IPS DF 4.7 (cell line): ENCODE measurements around the gene CHRNA7.
"Not testable (repeated sequence)": the region's sequence is repeated elsewhere in the genome, so short reads cannot be mapped to it uniquely, and the experiment has no call there.

ENCODE experiments used
- DNase-seq: peaks from one replicate; pipeline ENCODE4 v3.0.0-alpha.2; 2013; ENCODE audit warnings: low spot score; ENCODE audit errors: extremely low read depth

CHRNA7 gene

DNA sequence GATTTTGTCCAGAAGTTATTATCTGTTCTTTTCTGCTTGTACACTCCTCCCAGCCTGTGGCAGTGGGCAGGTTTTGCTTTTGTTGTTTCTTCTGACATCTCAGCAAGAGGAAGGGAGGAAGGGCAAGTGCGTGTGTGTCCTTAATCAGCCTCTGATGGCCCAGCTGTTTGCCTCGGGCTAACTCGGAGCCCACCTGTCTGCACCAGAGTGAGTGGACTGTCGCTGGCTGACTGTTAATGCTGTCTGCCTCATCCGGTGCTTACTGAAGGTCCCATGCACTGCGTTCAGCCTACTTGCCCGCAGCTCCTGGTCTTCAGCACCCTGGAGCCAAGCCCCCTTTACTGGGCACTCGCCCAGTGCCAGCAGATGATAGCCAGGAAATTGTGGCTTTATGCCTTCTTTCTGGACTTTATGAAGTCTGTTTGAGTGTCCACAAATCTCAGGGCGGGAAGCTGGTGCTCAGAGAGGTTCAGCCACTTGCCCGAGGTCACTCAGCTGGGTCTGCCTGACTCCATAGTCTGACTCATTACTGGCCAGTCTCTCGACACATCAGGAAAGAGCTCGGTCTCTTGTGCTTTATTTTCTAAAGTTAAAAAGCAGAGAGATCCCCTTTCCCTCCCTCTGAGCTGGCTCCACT lies 89.5 kb downstream of the CHRNA7 start:
- DNase-seq: no peak

DNA sequence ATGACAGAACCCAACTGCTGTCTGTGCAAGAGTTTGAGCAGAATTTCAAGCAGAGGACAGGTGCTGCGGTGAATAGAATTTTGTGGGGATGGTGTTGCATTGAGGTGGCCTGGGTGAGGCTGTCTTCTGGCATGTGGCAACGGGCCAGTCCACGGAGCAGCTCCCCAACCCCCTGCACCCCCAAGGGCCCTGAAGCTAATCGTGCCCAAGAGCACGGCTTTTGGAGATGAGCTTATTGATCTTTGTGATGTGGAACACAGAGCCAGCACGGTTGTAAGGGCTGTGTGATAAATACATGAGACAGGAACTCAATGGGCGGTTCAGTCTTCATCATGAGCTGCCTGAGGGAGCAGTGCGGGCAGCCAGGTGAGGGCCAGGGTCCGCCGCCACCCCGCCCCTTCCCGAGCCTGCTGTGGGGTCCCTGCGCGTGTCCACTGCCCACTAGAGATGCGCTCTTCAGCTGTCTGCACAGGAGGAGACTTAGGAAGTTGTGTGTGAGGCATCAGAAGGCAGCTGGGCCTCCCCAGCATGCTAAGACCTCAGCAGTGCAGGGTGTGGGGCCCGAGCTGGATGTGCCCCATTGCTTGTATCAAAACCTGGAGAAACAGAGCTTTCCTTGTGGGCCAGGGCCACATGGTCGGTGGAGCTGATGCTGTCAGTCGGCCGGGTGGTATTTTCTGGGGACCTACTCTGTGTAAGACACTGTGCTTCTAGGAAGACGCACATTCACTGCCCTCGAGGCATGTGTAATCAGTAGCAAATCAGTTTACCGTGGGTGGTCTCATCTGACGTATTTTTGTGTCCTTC lies 90.5 kb downstream of the CHRNA7 start:
- DNase-seq: no peak

DNA sequence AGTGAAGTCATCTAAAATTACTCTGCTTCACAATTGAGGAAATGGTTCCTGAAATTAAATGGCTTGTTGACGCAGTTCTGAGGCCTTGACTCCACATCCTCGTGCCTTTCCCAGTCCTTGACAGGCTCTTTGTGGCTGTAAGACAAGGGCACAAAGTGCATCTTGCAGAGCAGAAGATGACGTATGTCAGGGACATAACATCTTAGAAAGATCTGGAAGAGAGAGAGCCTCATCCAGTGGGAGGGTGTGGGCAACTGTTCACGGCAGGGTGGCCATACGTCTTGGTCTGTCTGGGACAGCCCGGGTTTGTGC lies 91.0 kb downstream of the CHRNA7 start:
- DNase-seq: no peak

DNA sequence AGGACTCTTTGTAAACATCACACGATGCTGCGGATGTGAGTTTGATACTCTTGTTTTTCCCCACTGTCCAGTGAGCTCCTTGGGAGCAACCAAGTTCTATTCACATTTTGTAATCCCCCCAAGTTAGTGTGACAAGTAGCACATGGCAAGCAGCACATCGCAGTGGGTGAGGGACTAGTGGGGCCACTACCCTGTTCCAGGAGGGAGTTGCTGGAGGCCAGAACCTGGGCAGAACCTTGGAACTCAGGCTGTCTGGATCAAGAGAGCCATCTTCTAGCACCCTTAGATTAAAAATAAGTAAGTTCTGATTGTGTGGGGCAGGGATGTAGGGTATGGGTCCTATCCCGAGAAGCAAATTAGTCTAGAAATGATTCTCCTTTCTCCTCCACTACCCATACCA lies 91.7 kb downstream of the CHRNA7 start:
- no peak for DNase-seq

DNA sequence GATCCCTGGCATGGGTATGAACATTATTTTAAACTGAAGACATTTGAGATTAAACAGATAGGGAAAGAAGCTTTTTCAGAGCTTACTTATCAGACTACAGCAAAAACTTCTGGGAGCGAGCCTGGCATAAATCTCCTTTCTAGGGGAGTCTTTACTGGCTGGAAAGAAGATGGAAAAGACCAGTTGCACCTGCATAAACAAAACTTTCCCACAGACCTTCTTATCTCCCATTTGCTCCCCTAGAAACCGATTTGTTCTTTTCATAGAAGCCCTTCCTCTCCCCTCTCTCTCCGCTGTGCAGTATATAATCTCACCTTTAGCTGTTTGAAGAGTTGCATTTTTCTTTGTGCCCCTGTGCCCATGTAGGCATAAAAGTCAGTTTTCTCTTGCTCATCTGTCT lies 93.2 kb downstream of the CHRNA7 start:
- no peak for DNase-seq

DNA sequence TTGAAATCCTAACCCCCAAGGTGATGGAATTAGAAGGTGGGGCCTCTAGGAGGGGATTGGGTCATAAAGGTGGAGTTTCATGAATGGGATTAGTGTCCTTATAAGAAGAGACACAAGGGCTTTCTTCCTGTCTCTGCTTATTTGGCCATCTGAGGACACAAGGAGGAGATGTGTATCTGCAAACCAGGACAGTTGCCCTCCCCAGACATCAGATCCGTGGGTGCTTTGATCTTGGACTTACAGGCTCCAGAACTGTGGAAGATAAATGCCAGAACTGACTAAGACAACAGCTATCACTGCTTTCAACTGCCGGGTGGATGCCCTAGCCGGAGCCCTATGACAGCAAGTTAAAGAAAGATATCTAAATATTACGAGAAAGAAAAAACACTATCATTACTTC lies 94.4 kb downstream of the CHRNA7 start:
- no peak for DNase-seq

DNA sequence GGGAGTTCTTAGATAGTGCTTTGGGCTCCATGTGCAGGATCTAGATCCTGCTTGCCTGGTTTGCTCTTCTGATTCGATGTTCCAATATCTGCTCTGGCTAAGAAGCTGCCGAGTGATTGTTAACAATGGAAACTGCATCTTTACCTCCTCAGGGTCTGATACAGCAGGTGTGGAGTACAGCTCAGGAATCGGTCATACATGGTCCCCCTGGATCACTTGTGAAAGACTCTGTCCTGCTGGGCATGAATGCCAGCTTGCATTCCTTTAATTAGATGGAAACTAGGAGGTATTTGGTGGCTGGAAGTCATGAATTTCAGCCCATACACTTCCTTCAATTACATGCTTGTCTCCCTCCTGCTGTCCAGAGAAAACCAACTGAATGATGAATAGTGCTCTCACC lies 95.3 kb downstream of the CHRNA7 start:
- no peak for DNase-seq

DNA sequence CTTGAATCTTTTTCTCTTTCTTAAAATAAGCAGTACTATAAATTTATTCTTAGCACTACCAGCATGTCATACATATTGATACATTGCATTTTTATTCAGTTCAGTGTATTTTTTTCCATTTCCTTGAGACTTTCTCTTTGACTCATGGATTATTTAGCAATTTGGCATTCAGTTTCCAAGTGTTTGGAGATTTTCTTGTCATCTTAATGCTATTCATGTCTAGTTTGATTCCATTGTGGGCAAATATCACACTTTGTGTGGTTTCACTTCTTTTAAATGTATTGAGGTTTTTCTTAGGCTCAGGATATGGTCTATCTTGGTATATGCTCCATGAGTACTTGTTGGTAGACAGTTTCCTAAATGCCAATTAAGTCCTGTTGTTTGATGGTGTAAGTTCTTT lies 99.5 kb downstream of the CHRNA7 start:
- DNase-seq: no peak

DNA sequence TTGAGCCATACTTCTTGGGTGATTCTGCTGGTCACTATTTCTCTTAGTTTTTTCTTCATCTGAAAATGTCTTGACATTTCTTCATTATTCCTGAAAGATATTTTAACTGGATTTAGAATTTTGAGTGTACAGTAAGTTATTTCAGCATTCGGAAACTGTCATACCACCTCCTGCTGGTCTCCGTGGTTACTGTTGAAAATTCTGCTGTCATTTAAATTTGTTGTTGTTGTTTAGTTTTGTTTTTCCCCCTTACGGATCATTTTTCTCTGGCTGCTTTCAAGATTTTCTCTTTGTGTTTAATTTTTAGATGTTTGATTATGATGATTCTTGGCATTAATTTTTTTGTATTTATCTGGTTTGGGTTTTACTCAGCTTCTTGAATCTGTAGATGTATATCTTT lies 100.5 kb downstream of the CHRNA7 start:
- no peak for DNase-seq

DNA sequence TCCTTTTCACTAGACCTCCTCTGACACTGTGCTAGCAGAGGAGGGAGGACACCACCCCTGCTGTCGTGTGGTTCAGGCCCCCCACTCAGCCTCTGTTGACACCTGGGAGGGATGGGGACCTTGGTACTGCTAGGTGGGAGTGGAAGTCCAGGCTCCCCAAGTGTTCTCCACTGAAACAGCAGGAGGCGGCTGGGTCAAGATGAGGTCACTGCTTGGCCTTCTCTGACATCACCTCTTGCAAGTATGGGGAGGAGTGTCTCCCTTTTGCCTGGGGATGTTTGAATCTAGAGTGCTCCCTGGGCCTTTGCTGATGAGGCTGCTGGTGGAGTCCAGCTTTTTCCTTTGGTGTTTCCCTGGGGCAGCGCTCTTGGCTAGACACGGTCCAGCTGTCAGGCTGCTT lies 101.5 kb downstream of the CHRNA7 start:
- no peak for DNase-seq

DNA sequence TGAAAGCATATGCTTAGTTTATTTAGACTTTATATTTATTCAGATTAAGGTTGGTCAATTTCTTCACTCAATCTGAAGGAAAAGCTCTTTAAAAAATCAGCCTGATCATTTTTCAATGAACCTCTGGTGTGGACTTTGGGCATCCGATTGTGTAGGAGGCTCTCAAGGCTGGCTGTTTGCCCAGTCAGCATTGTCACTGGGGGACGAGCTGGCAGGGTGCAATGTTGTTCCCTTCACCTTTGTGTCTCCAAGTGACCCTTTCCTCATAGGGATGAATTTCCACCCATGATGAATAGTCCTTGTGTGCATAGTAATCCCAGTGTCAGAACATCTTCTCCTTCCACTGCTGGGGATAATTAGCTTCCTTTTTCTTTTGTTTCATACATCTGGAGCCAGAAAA lies 102.5 kb downstream of the CHRNA7 start:
- no peak for DNase-seq

DNA sequence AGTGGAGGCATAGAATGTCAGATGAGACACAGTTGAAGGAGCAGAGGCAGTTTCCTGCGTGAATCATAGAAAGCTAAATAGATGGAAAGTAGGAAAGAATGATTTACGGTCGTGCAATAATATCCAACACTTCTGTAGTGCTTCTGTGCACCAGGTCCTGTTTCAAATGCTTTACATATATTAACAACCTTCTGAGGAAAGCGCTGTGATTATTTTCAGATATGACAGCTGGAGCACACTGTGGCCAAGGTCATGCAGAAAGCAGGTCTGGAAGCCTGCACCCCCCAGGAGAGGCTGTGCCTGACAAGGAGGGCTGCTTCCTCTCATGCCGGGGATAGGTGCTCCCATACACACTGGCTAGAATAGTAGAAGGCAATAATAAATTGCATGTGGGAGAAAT lies 104.5 kb downstream of the CHRNA7 start:
- no peak for DNase-seq

DNA sequence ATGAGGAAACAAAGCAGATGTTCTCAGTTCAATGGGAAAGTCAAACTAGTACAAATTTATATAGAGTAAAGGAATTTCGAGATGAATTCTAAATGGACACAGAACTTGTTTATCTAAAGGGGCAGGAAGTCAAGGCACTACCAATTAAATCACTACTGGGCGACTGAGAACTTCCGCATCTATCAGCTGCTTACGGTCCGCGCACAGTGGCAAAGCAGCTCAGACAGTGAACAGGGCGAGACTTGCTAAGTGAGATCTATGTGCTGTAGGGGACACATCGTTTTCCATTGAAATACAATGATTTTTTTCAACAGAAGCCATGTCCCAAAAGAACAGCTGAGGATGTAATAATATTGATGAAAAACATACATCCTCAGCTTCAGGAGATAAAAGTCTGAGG lies 105.0 kb downstream of the CHRNA7 start:
- DNase-seq: no peak

DNA sequence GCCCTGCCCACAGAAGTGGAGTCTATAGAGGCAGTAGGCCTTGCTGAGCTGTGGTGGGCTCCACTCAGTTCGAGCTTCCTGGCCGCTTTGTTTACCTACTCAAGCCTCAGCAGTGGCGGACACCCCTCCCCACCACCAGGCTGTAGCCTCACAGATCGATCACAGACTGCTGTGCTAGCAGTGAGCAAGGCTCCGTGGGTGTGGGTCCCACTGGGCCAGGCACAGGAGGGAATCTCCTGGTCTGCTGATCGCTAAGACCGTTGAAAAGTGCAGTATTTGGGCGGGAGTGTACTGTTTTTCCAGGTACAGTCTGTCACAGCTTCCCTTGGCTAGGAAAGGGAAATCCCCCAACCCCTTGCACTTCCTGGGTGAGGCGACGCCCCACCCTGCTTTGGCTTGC lies 115.2 kb downstream of the CHRNA7 start:
- DNase-seq: not testable (repeated sequence)

DNA sequence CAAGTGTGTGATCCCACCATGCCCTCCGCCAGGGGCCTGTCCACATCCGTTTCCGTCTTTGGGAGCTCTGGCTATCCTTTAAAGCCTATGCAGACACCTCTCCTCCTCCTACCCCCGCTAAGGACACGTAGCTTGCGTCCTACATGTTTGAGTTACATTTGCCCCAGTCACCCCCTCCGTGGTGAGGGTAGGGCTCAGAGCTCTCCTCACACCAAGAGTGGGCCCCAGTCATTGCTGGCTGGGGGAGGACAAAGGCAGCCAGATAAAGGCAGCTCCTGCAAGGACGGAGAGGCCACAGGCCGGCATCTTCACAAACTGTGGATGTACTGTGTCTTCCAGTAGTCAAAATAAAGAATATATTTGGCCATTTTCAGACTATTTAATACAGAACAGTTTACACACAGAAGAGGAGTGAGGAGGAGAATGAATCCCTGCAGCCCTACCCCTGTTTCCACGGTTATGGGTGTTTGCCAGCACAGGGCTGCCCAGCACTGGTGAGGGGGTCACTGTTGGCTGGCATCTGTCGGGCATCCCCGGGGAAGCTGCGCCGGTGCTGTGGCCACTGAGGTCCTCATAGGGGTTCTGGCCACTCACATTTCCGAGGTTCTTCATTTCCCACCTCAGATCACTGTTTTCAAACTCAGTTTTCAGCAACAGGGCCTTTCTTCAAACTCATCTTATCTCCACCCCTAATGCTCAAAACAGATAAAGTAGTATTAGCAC lies 118.7 kb downstream of the CHRNA7 start:
- DNase-seq: no peak

DNA sequence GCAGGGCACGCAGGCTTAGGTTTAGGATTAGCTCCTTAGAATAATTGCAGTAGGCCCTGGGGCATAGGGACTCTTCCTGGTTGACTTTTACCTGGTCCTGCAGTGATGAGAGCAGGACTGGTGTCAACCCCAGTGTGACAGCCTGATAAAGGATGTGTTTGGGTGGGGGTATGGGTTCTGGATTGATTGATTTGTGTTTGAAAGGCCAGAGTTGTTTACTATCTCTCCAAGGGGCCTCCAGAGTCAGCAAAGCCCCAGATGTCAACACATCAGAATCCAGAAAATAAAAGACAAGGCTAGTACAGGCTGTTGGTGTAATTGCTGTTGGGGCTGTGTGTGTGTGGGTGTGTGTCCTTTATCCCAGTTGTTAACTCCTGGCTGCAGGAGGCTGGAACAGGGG lies 122.3 kb downstream of the CHRNA7 start:
- no peak for DNase-seq

DNA sequence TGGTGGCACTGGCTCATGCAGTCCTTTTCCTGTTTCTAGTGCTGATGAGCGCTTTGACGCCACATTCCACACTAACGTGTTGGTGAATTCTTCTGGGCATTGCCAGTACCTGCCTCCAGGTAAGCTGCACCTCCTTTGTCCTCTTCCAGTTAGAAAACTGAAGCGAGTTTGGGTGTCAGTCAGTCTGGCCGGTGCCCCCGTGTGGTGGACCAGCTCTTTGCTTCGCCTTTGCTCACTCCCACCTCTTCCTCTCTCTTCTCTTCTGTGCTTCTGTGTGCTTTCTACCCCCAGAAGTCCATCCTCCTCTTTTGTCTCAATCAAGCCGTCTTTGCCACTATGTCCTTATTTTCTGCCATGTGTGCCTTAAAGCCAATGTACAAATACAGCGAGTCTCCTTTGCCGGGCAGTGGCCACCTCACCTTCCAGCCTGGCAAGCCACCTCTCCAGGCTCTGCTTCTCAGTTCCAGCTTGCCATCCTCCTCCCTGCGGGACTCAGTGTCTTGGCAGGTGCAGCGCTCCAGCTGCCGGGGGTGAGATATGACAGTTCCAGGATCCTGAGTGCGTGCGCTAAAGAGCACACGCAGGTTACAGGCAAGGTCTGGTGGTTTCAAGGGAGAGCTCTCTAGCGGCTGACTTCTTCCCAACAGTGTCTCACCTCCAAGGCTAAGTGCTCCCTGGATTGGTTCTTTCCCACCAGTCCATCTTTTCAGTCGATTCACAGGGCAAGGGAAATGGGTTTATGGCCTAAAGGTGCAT lies 123.7 kb downstream of the CHRNA7 start:
- not testable (repeated sequence) for DNase-seq

DNA sequence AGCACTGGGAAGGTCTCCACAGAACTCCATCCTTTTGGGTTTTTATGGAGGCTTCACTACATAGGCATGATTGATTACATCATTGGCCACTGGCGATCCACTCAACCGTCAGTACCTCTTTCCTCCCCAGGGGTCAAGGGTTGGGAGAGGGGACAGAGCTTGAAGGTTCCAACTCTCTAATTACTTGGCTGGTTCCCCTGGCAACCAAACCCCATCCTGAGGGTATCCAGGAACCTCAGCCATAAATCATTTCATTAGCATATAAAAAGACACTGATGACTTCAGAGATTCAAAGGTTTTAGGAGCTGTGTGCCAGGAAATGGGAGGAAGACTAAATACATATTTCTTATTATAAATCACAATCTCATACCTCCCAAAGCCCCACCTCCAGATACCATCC lies 131.8 kb downstream of the CHRNA7 start:
- DNase-seq: not testable (repeated sequence)

DNA sequence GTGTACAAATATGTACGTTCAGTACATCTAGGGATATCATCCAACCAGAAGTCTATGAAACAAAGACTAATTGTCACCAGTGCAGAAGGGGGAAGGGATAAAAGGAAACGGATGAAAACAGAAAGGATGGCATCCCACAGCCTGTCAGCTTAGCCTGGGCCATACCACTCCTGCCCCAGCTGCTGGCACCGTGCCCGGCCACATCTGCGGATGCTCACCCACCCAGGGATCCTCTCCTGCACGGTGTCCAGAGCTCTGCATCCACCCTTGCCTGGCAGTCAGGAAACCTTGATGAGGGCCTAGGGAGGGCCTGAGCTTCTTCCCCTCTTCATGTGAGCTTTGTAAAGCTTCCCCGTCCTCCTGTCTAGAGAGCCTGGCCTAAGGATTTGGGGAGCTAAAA lies 133.8 kb downstream of the CHRNA7 start:
- DNase-seq: not testable (repeated sequence)

DNA sequence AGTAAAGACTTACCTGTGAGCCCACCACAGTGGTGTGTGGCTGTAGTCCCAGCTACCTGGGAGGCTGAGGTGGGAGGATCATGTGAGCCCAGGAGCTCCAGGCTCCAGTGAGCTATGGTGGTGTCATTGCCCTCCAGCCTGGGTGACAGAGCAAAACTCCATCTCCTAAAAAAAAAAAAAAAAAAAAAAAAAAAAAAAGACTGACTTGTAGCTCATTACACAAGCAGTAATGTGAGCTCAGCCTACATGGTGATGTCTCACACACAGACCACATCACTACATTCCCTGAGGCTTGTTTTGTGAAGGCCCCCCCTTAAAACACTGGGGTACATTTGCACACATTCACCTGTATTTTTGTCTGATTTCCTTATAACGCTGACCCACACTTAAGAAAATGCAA lies 134.4 kb downstream of the CHRNA7 start:
- DNase-seq: not testable (repeated sequence)

DNA sequence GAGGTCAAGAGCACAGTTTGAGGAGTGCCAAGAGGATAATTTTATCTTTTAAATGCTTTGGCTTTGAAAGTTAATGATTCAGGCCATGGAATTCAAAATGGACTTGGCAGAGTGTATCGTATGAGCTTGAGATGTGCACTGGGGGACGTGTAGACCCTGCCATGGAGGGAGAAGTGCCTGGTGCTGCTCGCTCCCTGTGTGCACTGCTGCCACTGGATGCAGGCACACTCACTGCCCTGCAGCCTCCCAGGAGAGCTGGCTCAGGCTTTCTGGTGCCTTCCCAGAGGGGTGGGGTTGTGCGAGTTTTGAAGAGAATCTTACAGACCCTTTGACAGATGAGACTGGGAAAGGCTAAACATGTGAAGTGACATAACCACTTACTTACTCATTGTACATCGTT lies 135.5 kb downstream of the CHRNA7 start:
- DNase-seq: not testable (repeated sequence)

DNA sequence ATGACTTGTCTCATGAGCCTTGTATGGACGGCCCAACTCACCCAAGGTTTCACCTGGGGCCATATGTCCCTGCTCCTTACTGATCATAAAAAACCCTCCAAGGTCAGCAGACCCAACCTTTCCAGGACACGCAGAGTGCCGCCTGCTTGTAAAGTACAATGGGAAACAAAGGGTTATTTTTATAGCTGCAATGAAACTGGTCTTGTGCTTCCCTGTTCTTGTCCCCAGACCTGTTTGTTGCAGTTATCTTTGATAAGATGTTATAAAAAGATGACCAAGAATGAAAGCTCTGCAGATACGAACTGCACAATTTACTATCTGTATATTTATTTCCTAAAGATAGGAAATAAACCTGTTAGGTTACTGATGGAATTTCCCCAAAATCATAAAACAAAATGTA lies 136.0 kb downstream of the CHRNA7 start:
- not testable (repeated sequence) for DNase-seq
